HepG2 (cell line): Measurements from ENCODE around the gene ALPK1. TPM values are rescaled to one million over a fixed set of nuclear protein-coding genes. Genes with fewer than 3 reads are reported as not detected.

Source experiments
- ATAC-seq: fragments of 200-7000 bp; cut with Tn5 transposase; 3 replicates; pipeline ENCODE4 v1.9.1; 2020; ENCODE audit warnings: mild to moderate bottlenecking, moderate library complexity
- BruUV-seq: library from RNA; stranded (reverse); fragments of 400-500 nt; replicated peaks from 2 replicates; lab custom pipeline; 2021; lab: Mats Ljungman, UMichigan
- CTCF ChIA-PET: fragments of 300-600 bp; formaldehyde crosslinking; extraction: SDS; loops from one replicate; lab custom pipeline; 2021; ENCODE audit warnings: low total read pairs, inconsistent platforms, low intra/inter-chr PET ratio; lab: Yijun Ruan, JAX
- POLR2A ChIA-PET: fragments of 350-600 bp; sonication (Branson Sonifier 250); formaldehyde crosslinking; loops from one replicate; lab custom pipeline; 2020; ENCODE audit warnings: antibody characterized with exemption, inconsistent platforms; lab: Yijun Ruan, JAX
- DNase-seq: peaks from one replicate; pipeline ENCODE4 v3.0.0-alpha.2; 2015; ENCODE audit warnings: low spot score
- FAIRE-seq: peaks from 3 replicates; lab custom pipeline; 2011; peaks lifted over from hg19 to GRCh38; lab: Jason Lieb, UNC
- H2AFZ ChIP-seq: one replicate; pipeline ENCODE4 v1.6.1; 2011; ENCODE audit warnings: low read length, inconsistent platforms
- H3K27ac ChIP-seq: fragments of 300-600 bp; 3 replicates; pipeline ENCODE4 v1.8.0; 2011; ENCODE audit warnings: mixed run types, mild to moderate bottlenecking, mixed read lengths, low read length, inconsistent platforms; ENCODE audit not compliant: insufficient read depth; ENCODE audit errors: extremely low read length
- H3K27me3 ChIP-seq, 2 experiments: fragments of 200-600 bp in 1 of 2; 2 replicates in 1 of 2; 3 replicates in 1 of 2; pipeline versions ENCODE4 v1.6.0 to v1.8.0; 2011; ENCODE audit warnings: low read length in 2 of 2, mild to moderate bottlenecking in 2 of 2, moderate library complexity in 2 of 2, inconsistent platforms in 1 of 2; ENCODE audit not compliant: insufficient read depth in 2 of 2, control insufficient read depth in 1 of 2
- H3K36me3 ChIP-seq, 2 experiments: fragments of 200-600 bp in 1 of 2; replicated peaks in 1 of 2; 2 replicates in 1 of 2; 3 replicates in 1 of 2; pipeline versions ENCODE4 v1.5.1 to v1.8.0; 2011; ENCODE audit warnings: low read length in 2 of 2, inconsistent platforms in 1 of 2; ENCODE audit not compliant: insufficient read depth in 2 of 2, control insufficient read depth in 1 of 2
- H3K4me1 ChIP-seq: 2 replicates; pipeline ENCODE4 v1.5.1; 2012; ENCODE audit warnings: low read length, inconsistent platforms; ENCODE audit not compliant: insufficient read depth
- H3K4me2 ChIP-seq: 2 replicates; pipeline ENCODE4 v1.6.0; 2011; ENCODE audit warnings: low read depth, low read length, inconsistent platforms
- H3K4me3 ChIP-seq, 3 experiments: fragments of 200-600 bp in 1 of 3; sonication (generic), shearing (Covaris generic) in 1 of 3; replicated peaks in 1 of 3; 2 replicates each; pipeline ENCODE4 v1.5.1; 2011 to 2016; ENCODE audit warnings: low read length in 3 of 3, inconsistent platforms in 2 of 3, low read depth in 2 of 3, mild to moderate bottlenecking in 2 of 3, control low read depth in 1 of 3, mixed read lengths in 1 of 3; ENCODE audit not compliant: insufficient read depth in 1 of 3
- H3K79me2 ChIP-seq: one replicate; pipeline ENCODE4 v1.6.1; 2011; ENCODE audit warnings: low read length, inconsistent platforms; ENCODE audit not compliant: insufficient read depth
- H3K9ac ChIP-seq: 2 replicates; pipeline ENCODE4 v1.6.0; 2011; ENCODE audit warnings: mild to moderate bottlenecking, low read depth, low read length, inconsistent platforms; ENCODE audit not compliant: insufficient read depth
- H3K9me3 ChIP-seq: 2 replicates; pipeline ENCODE4 v1.5.1; 2012; ENCODE audit warnings: mild to moderate bottlenecking, low read length
- H4K20me1 ChIP-seq: 2 replicates; pipeline ENCODE4 v1.6.0; 2011; ENCODE audit warnings: inconsistent platforms, mild to moderate bottlenecking, low read length, moderate library complexity; ENCODE audit not compliant: insufficient read depth
- AGO1 ChIP-seq: fragments of 200-400 bp; formaldehyde crosslinking; IDR thresholded peaks from 2 replicates; pipeline ENCODE4 v1.6.1; 2017; ENCODE audit warnings: mild to moderate bottlenecking, low read depth, low read length, moderate library complexity; ENCODE audit not compliant: poor library complexity, severe bottlenecking
- MIER3 ChIP-seq: IDR thresholded peaks from 2 replicates; pipeline ENCODE4 v1.6.1; 2016; ENCODE audit warnings: missing compliant biosample characterization, borderline replicate concordance
- MTA1 ChIP-seq: sonication (generic); formaldehyde crosslinking; IDR thresholded peaks from 2 replicates; pipeline ENCODE4 v1.4.0; 2020; ENCODE audit warnings: missing genetic modification reagents, mild to moderate bottlenecking, borderline replicate concordance
- RERE ChIP-seq: IDR thresholded peaks from 2 replicates; pipeline ENCODE4 v1.6.1; 2016; ENCODE audit warnings: low read depth, missing genetic modification reagents, missing compliant biosample characterization
- TCF12 ChIP-seq, 2 experiments: fragments of 450-650 bp in 1 of 2; sonication (generic) in 1 of 2; formaldehyde crosslinking in 1 of 2; IDR thresholded peaks; 2 replicates each; pipeline versions ENCODE4 v1.6.1 to v1.8.0; 2017 to 2022; ENCODE audit warnings: antibody characterized with exemption in 1 of 2, mild to moderate bottlenecking in 1 of 2, missing genetic modification reagents in 1 of 2, moderate library complexity in 1 of 2
- ZC3H4 ChIP-seq: sonication (generic); formaldehyde crosslinking; IDR thresholded peaks from 2 replicates; pipeline ENCODE4 v1.4.0; 2020; ENCODE audit warnings: missing genetic modification reagents, borderline replicate concordance
- ZNF451 ChIP-seq: sonication (generic); formaldehyde crosslinking; IDR thresholded peaks from 2 replicates; pipeline ENCODE4 v1.5.0; 2020; ENCODE audit warnings: mild to moderate bottlenecking, missing genetic modification reagents
- ZNF775 ChIP-seq: sonication (generic); formaldehyde crosslinking; IDR thresholded peaks from 2 replicates; pipeline ENCODE4 v1.4.0; 2020; ENCODE audit warnings: missing genetic modification reagents, mild to moderate bottlenecking, moderate library complexity, borderline replicate concordance
- whole genome bisulfite sequencing: methylation state at CpG from one replicate; pipeline ENCODE4 v1.1.6; 2017; ENCODE audit warnings: low lambda C conversion rate; 5-methylcytosine and 5-hydroxymethylcytosine counted together
- in situ Hi-C: cut with HindIII; loops from 2 replicates; pipeline ENCODE4 v1.10.0; 2017; ENCODE audit warnings: low pct_unique_long_range_greater_than_20kb; ENCODE audit not compliant: extremely low pct_ligation_motif_present
- intact Hi-C: fragments of 100-400 bp; cut with micrococcal nuclease; formaldehyde crosslinking; loops from one replicate; pipeline ENCODE4 v1.10.0; 2022; ENCODE audit not compliant: unreplicated experiment
- polyA plus RNA-seq, 8 experiments: library from polyadenylated mRNA; depleted of rRNA in 3 of 8; stranded (reverse) in 7 of 8; unstranded in 1 of 8; fragments of >200 nt; fragmentation: Illumina TruSeq in 4 of 8; extraction: Trizol in 4 of 8; gene quantifications; 2 replicates each; pipeline versions ENCODE4 v1.2.1 to v1.2.3, GENCODE V29; 2011 to 2016; ENCODE audit warnings: low read depth in 4 of 8, missing spikeins in 1 of 8, mixed read lengths in 1 of 8; ENCODE audit not compliant: insufficient read depth in 1 of 8
- total RNA-seq, 5 experiments: library from RNA; depleted of rRNA; stranded (reverse); fragments of >200 nt; fragmentation: Illumina TruSeq; extraction: Trizol; gene quantifications; 2 replicates each; pipeline ENCODE4 v1.2.3, GENCODE V29; 2016; ENCODE audit warnings: low read depth in 1 of 5

ALPK1 gene
- total and polyA plus RNA-seq, 2 of the 13 experiments (the other 11 are each of a cell fraction or from before 2014, with no cell fraction given), result 0.61 to 1.3 TPM

GRCh38 chr4:112330921-112331320, 33.8 kb downstream of the ALPK1 start:
- intact Hi-C loops, result no loop called here
- no peak for ATAC-seq

More at GRCh38 chr4:112330921-112331320, 33.8 kb downstream of the ALPK1 start:
- Histone ChIP-seq H3K4me2 (no peak overlapping the region), H3K4me3 (no peak overlapping the region), H3K27ac (no peak overlapping the region), H3K36me3 (no peaks in the 10 kb centered on the region), H4K20me1 (no peaks in the 10 kb centered on the region), H3K27me3 (no peaks in the 10 kb centered on the region), H3K9me3 (no peaks in the 10 kb centered on the region), H3K4me1 (no peaks in the 10 kb centered on the region), H2AFZ (no peak overlapping the region), H3K9ac (no peak overlapping the region), H3K79me2 (no peaks in the 10 kb centered on the region)
- WGBS, result 33% methylated on average over 3 of the region's 4 CpGs
- POLR2A ChIA-PET, result no interaction called here
- FAIRE-seq (no peak), DNase-seq (no peak)
- CTCF ChIA-PET, result no interaction called here
- BruUV-seq, result no TSS peak
- TF ChIP-seq RERE (no peak), ZC3H4 (CRISPR knock-in tag) (no peak), MIER3 (no peak), ZNF451 (CRISPR knock-in tag) (no peak), ZNF775 (CRISPR knock-in tag) (no peak), MTA1 (no peak), AGO1 (no peak), TCF12 (IDR thresholded peaks at IDR 0.05) (no peak), TCF12 (CRISPR knock-in tag; IDR thresholded peaks at IDR 0.05) (no peak)
- in situ Hi-C loops, result loop anchor here (25.0 kb wide), 2 partner anchors 431 to 606 kb away; no protein-coding TSS in a partner anchor
